DOHH2 (cell line): ENCODE measurements around the gene GP9.

ENCODE experiments used
- H3F3A ChIP-seq: fragments of 200-600 bp; sonication (generic), shearing (Covaris generic); 2 replicates; pipeline ENCODE4 v1.6.0; 2016; ENCODE audit warnings: antibody characterized with exemption, mild to moderate bottlenecking; ENCODE audit not compliant: control insufficient read depth, insufficient read depth
- H3K27ac ChIP-seq: fragments of 200-600 bp; sonication (generic); 2 replicates; pipeline ENCODE4 v1.5.1; 2014; ENCODE audit warnings: low read depth, mild to moderate bottlenecking, low read length, moderate library complexity
- H3K27me3 ChIP-seq: fragments of 200-600 bp; sonication (generic); 2 replicates; pipeline ENCODE4 v1.6.1; 2014; ENCODE audit warnings: mild to moderate bottlenecking, low read length, mixed read lengths; ENCODE audit not compliant: control insufficient read depth
- H3K36me3 ChIP-seq: fragments of 200-600 bp; sonication (generic); 2 replicates; pipeline ENCODE4 v1.6.1; 2014; ENCODE audit warnings: mild to moderate bottlenecking, low read length, moderate library complexity, mixed read lengths; ENCODE audit not compliant: control insufficient read depth
- H3K4me1 ChIP-seq: fragments of 200-600 bp; sonication (generic); 2 replicates; pipeline ENCODE4 v1.6.1; 2014; ENCODE audit warnings: mild to moderate bottlenecking, low read length, mixed read lengths; ENCODE audit not compliant: control insufficient read depth
- H3K4me2 ChIP-seq: fragments of 200-600 bp; sonication (generic); 2 replicates; pipeline ENCODE4 v1.6.0; 2014; ENCODE audit warnings: mild to moderate bottlenecking, low read length, moderate library complexity
- H3K4me3 ChIP-seq: fragments of 200-600 bp; sonication (generic); 2 replicates; pipeline ENCODE4 v1.5.1; 2014; ENCODE audit warnings: mild to moderate bottlenecking, low read length, mixed read lengths
- H3K79me2 ChIP-seq: fragments of 200-600 bp; sonication (generic); 2 replicates; pipeline ENCODE4 v1.6.1; 2014; ENCODE audit warnings: mild to moderate bottlenecking, low read length, mixed read lengths; ENCODE audit not compliant: control insufficient read depth
- H3K9me2 ChIP-seq: fragments of 200-600 bp; sonication (generic); replicated peaks from 2 replicates; pipeline ENCODE4 v1.6.1; 2014; ENCODE audit warnings: mild to moderate bottlenecking, low read length, mixed read lengths; ENCODE audit not compliant: control insufficient read depth
- H3K9me3 ChIP-seq: fragments of 200-600 bp; sonication (generic); 2 replicates; pipeline ENCODE4 v1.6.1; 2014; ENCODE audit warnings: antibody characterized with exemption, low read length, mixed read lengths; ENCODE audit not compliant: control insufficient read depth, insufficient read depth
- H4K20me1 ChIP-seq: fragments of 200-600 bp; sonication (generic); 2 replicates; pipeline ENCODE4 v1.6.0; 2014; ENCODE audit warnings: low read depth, mild to moderate bottlenecking, antibody characterized with exemption, low read length, moderate library complexity; ENCODE audit not compliant: control insufficient read depth, insufficient read depth
- CTCF ChIP-seq: fragments of 200-600 bp; sonication (generic); IDR thresholded peaks from one replicate; pipeline ENCODE4 v1.5.1; 2014; ENCODE audit warnings: antibody characterized with exemption, mild to moderate bottlenecking, low read depth, low read length; ENCODE audit not compliant: poor library complexity, severe bottlenecking
- EZH2phosphoT487 ChIP-seq: fragments of 200-600 bp; sonication (generic); IDR thresholded peaks from 2 replicates; pipeline ENCODE4 v1.6.1; 2017; ENCODE audit warnings: borderline replicate concordance, mild to moderate bottlenecking, antibody characterized with exemption, low read length, moderate library complexity, mixed read lengths

Gene GP9

GRCh38 chr3:129021140-129021551 lies 39.4 kb upstream of the GP9 start:
- Histone ChIP-seq H3K79me2 (no peaks in the 10 kb centered on the region), H4K20me1 (no peaks in the 10 kb centered on the region), H3F3A (no peaks in the 10 kb centered on the region), H3K27ac (no peak overlapping the region), H3K9me2 (no peaks in the 10 kb centered on the region), H3K4me3 (no peak overlapping the region), H3K4me2 (no peak overlapping the region), H3K36me3 (no peaks in the 10 kb centered on the region), H3K27me3 (no peaks in the 10 kb centered on the region), H3K9me3 (no peaks in the 10 kb centered on the region), H3K4me1 (peaks cover 21% of the 10 kb centered on the region)
- TF ChIP-seq EZH2phosphoT487 (no peak), CTCF (no peak)

GRCh38 chr3:129022114-129023007 lies 38.2 kb upstream of the GP9 start:
- no peak overlapping the region for H3K4me3 ChIP-seq
- no peaks in the 10 kb centered on the region for H4K20me1 ChIP-seq
- TF ChIP-seq EZH2phosphoT487 (no peak), CTCF (no peak)
- no peak overlapping the region for H3K4me2 ChIP-seq
- H3F3A ChIP-seq = no peaks in the 10 kb centered on the region
- H3K9me3 ChIP-seq = no peaks in the 10 kb centered on the region
- H3K27ac ChIP-seq = no peak overlapping the region
- H3K4me1 ChIP-seq = peaks cover 18% of the 10 kb centered on the region
- no peaks in the 10 kb centered on the region for H3K9me2 ChIP-seq
- H3K36me3 ChIP-seq = no peaks in the 10 kb centered on the region
- no peaks in the 10 kb centered on the region for H3K79me2 ChIP-seq
- no peaks in the 10 kb centered on the region for H3K27me3 ChIP-seq

GRCh38 chr3:129023008-129023358 lies 37.6 kb upstream of the GP9 start:
- no peaks in the 10 kb centered on the region for H4K20me1 ChIP-seq
- H3K4me3 ChIP-seq = no peak overlapping the region
- H3F3A ChIP-seq = no peaks in the 10 kb centered on the region
- TF ChIP-seq CTCF (no peak), EZH2phosphoT487 (no peak)
- no peaks in the 10 kb centered on the region for H3K36me3 ChIP-seq
- no peaks in the 10 kb centered on the region for H3K27me3 ChIP-seq
- H3K9me3 ChIP-seq = no peaks in the 10 kb centered on the region
- H3K4me1 ChIP-seq = peaks cover 14% of the 10 kb centered on the region
- H3K27ac ChIP-seq = no peak overlapping the region
- no peak overlapping the region for H3K4me2 ChIP-seq
- H3K79me2 ChIP-seq = no peaks in the 10 kb centered on the region
- H3K9me2 ChIP-seq = no peaks in the 10 kb centered on the region
